AG20443 (cell line): ENCODE measurements around the gene ECHDC3.
A peak's percentile ranks its signal among the peaks of the same experiment; 100 is the strongest.

Source experiments
- DNase-seq: peaks from one replicate; pipeline ENCODE4 v3.0.0; 2012; ENCODE audit warnings: low spot score, mixed read lengths

Gene ECHDC3

GRCh38 chr10:11782793-11783557, 40.8 kb downstream of the ECHDC3 start:
- peak; percentile 67 for DNase-seq

GRCh38 chr10:11783558-11783865, 41.3 kb downstream of the ECHDC3 start:
- no peak for DNase-seq

DNA sequence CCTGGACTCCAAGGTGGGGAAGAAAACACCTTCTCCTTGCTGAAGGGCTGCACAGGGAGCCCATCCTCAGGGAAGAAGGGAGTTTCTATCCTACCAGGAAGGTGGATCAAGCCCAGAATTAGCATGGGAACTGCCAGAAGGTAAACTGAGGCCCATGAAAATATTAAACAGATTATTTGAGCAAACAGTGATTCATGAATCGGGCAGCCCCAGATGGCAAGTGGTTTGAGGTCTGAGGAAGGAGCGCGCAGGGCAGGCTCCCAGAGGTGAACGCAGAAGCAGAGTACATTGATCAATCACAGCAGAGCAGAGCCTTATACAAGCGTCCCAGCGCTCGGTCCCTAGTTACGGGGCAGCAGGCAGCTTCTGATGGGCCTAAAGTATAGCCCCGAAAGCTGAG, 45.2 kb downstream of the ECHDC3 start:
- DNase-seq = no peak

- no peak for DNase-seq
Observed at GRCh38 chr10:11787846-11788245, 45.7 kb downstream of the ECHDC3 start.

GRCh38 chr10:11789306-11789705, 47.1 kb downstream of the ECHDC3 start:
- DNase-seq = no peak

DNA sequence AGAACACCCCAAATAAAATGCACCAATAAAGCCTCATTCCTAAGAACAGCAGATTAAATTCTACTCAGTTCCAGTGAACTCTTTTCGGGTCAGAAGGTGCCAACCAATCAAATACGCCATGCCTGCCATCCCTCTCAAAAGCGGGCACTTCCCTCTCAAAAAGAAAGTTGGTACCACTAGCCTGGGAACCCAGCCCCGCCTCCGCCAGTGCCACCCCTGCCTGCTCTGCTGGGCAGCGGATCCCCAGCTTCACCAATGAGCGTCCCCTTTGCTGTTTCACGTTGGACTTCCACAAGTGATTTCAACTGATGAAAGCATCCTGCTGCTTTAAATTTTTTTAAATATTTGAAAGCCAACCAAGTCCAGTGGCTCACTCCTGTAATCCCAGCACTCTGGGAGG, 47.8 kb downstream of the ECHDC3 start:
- DNase-seq = no peak

DNA sequence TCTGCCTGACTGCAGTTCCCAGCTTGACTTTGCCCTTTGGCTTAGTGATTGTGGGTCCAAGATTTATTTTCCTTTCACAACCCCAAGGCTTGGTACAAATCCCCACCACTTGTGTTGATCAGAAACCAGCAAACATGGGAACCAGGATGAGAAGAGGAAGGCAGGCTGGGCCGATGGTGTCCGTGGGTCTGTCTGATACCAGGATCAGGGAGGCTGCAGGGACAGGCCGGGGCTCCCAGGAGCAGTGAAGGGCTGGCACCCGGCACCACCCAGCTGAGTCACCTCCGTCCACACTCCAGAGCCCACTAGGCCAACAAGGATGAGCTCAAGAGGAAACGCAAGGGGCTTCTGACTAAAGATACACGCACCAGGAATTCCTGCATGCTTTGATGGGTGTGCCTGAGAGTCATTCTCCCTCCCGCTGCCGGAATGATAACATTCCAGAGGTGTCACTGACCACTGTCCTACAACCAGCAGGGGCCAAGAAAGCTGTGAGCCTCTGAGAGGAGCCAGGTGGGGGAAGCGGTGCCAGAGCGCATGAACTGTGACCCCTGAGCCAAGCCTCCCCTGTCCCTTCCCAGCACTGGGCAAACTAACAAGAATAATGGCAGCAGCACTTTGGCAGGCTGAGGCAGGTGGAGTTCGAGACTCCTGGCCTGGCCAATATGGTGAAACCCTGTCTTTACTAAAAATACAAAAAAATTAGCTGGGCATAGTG, 51.7 kb downstream of the ECHDC3 start:
- peak; percentile 72 for DNase-seq

- DNase-seq = no peak
Observed at GRCh38 chr10:11794566-11794965, 52.4 kb downstream of the ECHDC3 start.

- no peak for DNase-seq
Observed at GRCh38 chr10:11795101-11795920, 53.1 kb downstream of the ECHDC3 start.

DNA sequence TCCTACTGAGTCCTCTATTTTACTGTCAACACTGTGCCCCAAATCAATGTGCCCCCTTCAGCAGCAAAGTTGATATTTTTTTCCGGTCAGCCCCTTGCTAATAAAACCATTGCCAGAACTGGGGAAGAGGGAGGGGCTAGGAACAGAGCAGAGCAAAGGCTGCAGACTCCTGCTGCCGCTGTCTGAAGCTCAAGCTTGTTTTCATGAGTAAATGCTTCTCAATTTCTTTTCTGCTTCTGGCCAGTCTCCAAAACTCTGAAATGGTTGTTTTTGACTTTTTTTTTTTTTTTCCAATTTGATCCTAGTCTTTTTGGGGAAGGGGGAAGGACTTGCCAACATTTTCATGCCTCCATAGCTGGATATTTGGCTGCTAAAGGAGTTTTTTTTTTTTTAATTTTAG, 54.3 kb downstream of the ECHDC3 start:
- no peak for DNase-seq

GRCh38 chr10:11797281-11797680, 55.1 kb downstream of the ECHDC3 start:
- DNase-seq = no peak

DNA sequence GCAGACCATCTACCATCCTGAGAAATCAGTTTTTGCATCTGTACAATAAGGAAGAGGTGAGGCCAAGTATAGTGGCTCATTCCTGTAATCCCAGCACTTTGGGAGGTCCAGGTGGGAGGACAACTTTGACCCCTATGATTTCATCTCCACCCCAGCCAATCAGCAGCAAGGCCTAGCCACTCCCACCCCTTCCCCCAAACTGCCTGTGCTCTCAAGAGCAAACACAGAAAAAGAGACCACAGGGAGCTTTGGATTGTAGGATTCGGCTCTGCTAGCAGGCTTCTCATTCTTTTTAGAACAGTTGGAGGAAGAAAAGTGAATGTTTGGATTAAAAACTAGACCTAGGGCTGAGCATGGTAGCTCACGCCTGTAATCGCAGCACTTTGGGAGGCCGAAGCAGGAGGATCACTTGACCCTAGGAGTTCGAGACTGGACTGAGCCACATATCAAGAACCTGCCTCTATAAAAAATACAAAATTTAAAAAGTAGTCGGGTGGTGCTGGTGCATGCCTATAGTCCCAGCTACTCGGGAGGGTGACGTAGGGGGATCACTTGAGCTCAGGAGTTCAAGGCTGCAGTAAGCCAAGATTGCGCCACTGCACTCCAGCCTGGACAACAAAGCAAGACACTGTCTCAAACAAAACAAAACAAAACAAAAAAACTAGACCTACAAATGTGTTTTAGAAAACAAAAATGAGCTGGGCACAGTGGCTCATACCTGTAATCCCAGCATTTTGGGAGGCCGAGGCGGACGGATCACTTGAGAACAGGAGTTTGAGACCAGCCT, 55.9 kb downstream of the ECHDC3 start:
- no peak for DNase-seq

- DNase-seq = no peak
Observed at GRCh38 chr10:11798845-11799735, 56.9 kb downstream of the ECHDC3 start.

DNA sequence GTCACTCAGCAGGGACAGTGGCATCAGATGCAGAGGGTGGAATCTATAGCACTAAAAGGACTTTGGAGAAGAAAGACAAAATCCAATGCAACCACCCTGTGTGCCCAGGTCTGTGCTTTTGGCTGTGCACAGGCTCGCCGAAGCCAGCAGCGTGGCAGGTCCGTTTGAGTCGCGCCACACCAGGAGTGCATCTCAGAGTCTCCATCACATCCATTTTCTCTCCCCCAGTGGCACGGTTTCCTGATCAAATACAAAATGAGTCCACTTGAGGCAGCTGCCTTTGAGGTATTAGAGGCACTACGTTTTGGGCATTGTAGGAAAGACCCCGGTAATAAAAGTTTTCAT, 57.5 kb downstream of the ECHDC3 start:
- DNase-seq = no peak

- DNase-seq = no peak
Observed at GRCh38 chr10:11804336-11804735, 62.2 kb downstream of the ECHDC3 start.

GRCh38 chr10:11805792-11806191, 63.6 kb downstream of the ECHDC3 start:
- no peak for DNase-seq

DNA sequence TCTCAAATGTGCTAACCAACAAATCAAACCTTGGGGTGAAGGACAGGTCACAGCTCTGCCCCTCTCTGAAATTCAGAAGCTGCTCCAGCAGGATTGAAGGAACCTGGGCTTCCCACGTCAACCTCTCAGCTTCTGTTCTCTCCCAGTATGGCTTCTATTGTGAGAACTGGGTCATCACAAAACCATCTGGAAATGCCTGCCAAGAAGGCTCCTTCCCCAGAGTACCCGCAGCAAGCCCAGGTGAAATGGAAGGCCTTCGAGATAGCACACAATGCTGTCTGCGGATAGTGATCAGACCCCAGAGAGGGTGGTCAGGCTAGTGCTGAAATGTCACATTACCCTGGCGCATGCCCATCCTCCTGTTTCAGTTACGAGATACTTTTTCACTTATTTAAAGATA, 64.5 kb downstream of the ECHDC3 start:
- no peak for DNase-seq

DNA sequence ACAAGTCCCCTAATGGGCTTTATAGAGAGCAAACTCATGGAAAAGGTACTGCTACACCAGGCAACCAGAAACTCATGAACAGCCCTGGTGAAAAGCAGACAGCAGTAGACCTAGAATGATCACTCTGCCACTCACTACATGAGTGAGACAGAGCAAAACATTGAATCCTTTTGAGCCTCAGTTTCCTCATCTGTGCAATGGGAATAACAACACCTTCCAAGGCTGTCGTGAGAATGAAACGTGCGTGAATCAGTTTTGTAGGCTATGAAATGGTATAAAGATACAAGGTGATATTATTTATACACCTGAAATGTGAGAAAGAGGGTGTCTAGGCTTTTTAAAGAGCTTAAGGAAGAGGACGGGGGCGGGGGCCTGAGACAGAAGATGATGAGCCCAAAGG, 66.6 kb downstream of the ECHDC3 start:
- DNase-seq = no peak

- DNase-seq = no peak
Observed at GRCh38 chr10:11810313-11810766, 68.2 kb downstream of the ECHDC3 start.

DNA sequence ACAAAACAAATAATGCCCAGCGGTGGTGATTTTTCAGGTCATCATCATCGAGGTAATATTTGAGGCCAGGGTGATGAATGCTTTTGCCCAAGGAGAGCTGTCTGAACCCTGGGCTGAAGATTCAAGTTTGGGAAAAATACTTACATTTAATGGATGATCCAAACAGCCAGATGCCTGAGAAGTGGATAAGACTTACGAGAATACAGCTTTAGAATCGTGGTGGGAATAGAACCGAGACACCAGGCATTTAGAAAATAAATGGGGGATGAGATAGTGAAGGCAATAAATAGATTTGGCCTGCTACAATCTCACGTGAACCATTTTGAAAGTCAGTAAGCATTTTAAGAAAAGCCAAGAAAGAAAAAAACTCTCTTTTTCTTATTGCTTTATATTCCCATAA, 68.8 kb downstream of the ECHDC3 start:
- no peak for DNase-seq

- no peak for DNase-seq
Observed at GRCh38 chr10:11813177-11813576, 71.0 kb downstream of the ECHDC3 start.
